WTC11 (cell line): ENCODE data around the gene UCK2. TPM values are rescaled to one million over a fixed set of nuclear protein-coding genes. Genes with fewer than 3 reads are reported as not detected.

Experiments
- ATAC-seq: fragments of 200-7000 bp; cut with Tn5 transposase; 2 replicates; pipeline ENCODE4 v1.10.0; 2021; ENCODE audit warnings: mild to moderate bottlenecking, moderate library complexity
- CTCF ChIA-PET: fragments of 300-600 bp; sonication (Branson Sonifier 250); formaldehyde crosslinking; loops from one replicate; lab custom pipeline; 2021; ENCODE audit warnings: antibody characterized with exemption; lab: Charles Lee
- POLR2A ChIA-PET: fragments of 350-600 bp; sonication (Branson Sonifier 250); formaldehyde crosslinking; loops from one replicate; lab custom pipeline; 2021; ENCODE audit warnings: antibody characterized with exemption; lab: Charles Lee
- DNase-seq: peaks from one replicate; pipeline ENCODE4 v3.0.0; 2021; ENCODE audit warnings: low spot score
- H3K27ac Mint-ChIP-seq: 2 replicates; pipeline ENCODE4 v1.8.0; 2021; ENCODE audit warnings: mixed read lengths
- H3K27me3 Mint-ChIP-seq: 2 replicates; pipeline ENCODE4 v1.8.0; 2021; ENCODE audit warnings: low read depth, mild to moderate bottlenecking, moderate library complexity, mixed read lengths
- H3K36me3 Mint-ChIP-seq: 2 replicates; pipeline ENCODE4 v1.8.0; 2021; ENCODE audit warnings: mixed read lengths
- H3K4me1 Mint-ChIP-seq: 2 replicates; pipeline ENCODE4 v1.8.0; 2022; ENCODE audit warnings: mixed read lengths
- H3K4me3 Mint-ChIP-seq: 2 replicates; pipeline ENCODE4 v1.8.0; 2021; ENCODE audit warnings: mild to moderate bottlenecking, moderate library complexity, mixed read lengths
- H3K9me3 Mint-ChIP-seq: 2 replicates; pipeline ENCODE4 v1.8.0; 2021; ENCODE audit warnings: mixed read lengths
- ATF3 ChIP-seq: sonication (generic); formaldehyde crosslinking; conservative IDR thresholded peaks from 2 replicates; pipeline ENCODE4 v1.8.1; 2022; ENCODE audit warnings: mild to moderate bottlenecking, missing genetic modification reagents
- CBFB ChIP-seq: sonication (generic); formaldehyde crosslinking; IDR thresholded peaks from 2 replicates; pipeline ENCODE4 v1.8.1; 2022; ENCODE audit warnings: mild to moderate bottlenecking, low read depth, missing genetic modification reagents
- CTCF ChIP-seq: fragments of 200-600 bp; IDR thresholded peaks from 2 replicates; pipeline ENCODE4 v1.8.0; 2022; ENCODE audit warnings: antibody characterized with exemption
- ETV6 ChIP-seq: sonication (generic); formaldehyde crosslinking; IDR thresholded peaks from 2 replicates; pipeline ENCODE4 v1.8.1; 2022; ENCODE audit warnings: mild to moderate bottlenecking, missing genetic modification reagents
- HMGA2 ChIP-seq: fragments of 250-450 bp; sonication (Bioruptor Pico); IDR thresholded peaks from 2 replicates; pipeline ENCODE4 v1.4.0; 2021; ENCODE audit warnings: mild to moderate bottlenecking, moderate library complexity
- IRF1 ChIP-seq: sonication (generic); formaldehyde crosslinking; IDR thresholded peaks from 2 replicates; pipeline ENCODE4 v1.8.0; 2023; ENCODE audit warnings: missing genetic modification reagents
- IRF2 ChIP-seq: sonication (generic); formaldehyde crosslinking; IDR thresholded peaks from 2 replicates; pipeline ENCODE4 v1.8.0; 2022; ENCODE audit warnings: low read depth, missing genetic modification reagents, borderline replicate concordance
- MAX ChIP-seq: sonication (generic); formaldehyde crosslinking; IDR thresholded peaks from 2 replicates; pipeline ENCODE4 v1.8.0; 2022; ENCODE audit warnings: mild to moderate bottlenecking, missing genetic modification reagents
- MXD4 ChIP-seq: fragments of 250-450 bp; sonication (Bioruptor Pico); IDR thresholded peaks from 2 replicates; pipeline ENCODE4 v1.8.0; 2021; ENCODE audit warnings: mild to moderate bottlenecking, moderate library complexity, borderline replicate concordance
- NFATC4 ChIP-seq: fragments of 250-450 bp; sonication (Bioruptor Pico); IDR thresholded peaks from 2 replicates; pipeline ENCODE4 v1.9.0; 2021; ENCODE audit warnings: mild to moderate bottlenecking
- NFYB ChIP-seq: sonication (generic); formaldehyde crosslinking; conservative IDR thresholded peaks from 2 replicates; pipeline ENCODE4 v1.8.0; 2022; ENCODE audit warnings: low read depth, missing genetic modification reagents
- NR2C2 ChIP-seq: sonication (generic); formaldehyde crosslinking; IDR thresholded peaks from 2 replicates; pipeline ENCODE4 v1.8.0; 2022; ENCODE audit warnings: mild to moderate bottlenecking, missing genetic modification reagents
- NR3C1 ChIP-seq: sonication (generic); formaldehyde crosslinking; conservative IDR thresholded peaks from 2 replicates; pipeline ENCODE4 v1.8.1; 2023; ENCODE audit warnings: low read depth, mild to moderate bottlenecking, missing genetic modification reagents
- PRDM15 ChIP-seq: sonication (generic); formaldehyde crosslinking; IDR thresholded peaks from 2 replicates; pipeline ENCODE4 v1.8.0; 2022; ENCODE audit warnings: missing genetic modification reagents
- RELA ChIP-seq: sonication (generic); formaldehyde crosslinking; IDR thresholded peaks from 2 replicates; pipeline ENCODE4 v1.8.1; 2022; ENCODE audit warnings: missing genetic modification reagents, mild to moderate bottlenecking, borderline replicate concordance
- TEAD4 ChIP-seq: sonication (generic); formaldehyde crosslinking; IDR thresholded peaks from 2 replicates; pipeline ENCODE4 v1.8.0; 2022; ENCODE audit warnings: mild to moderate bottlenecking, missing genetic modification reagents
- ZMAT4 ChIP-seq: fragments of 250-450 bp; sonication (Bioruptor Pico); IDR thresholded peaks from 2 replicates; pipeline ENCODE4 v1.9.0; 2021; ENCODE audit warnings: mild to moderate bottlenecking
- ZNF232 ChIP-seq: sonication (generic); formaldehyde crosslinking; IDR thresholded peaks from 2 replicates; pipeline ENCODE4 v1.8.0; 2022; ENCODE audit warnings: mild to moderate bottlenecking, missing genetic modification reagents
- ZNF281 ChIP-seq: sonication (generic); formaldehyde crosslinking; IDR thresholded peaks from 2 replicates; pipeline ENCODE4 v1.8.0; 2023; ENCODE audit warnings: mild to moderate bottlenecking, missing genetic modification reagents
- total RNA-seq: library from RNA; stranded (reverse); gene quantifications from 3 replicates; pipeline ENCODE4 v1.2.3, GENCODE V29; 2021

Gene UCK2
- total RNA-seq, 1 experiment from 2014 or later: 85.7 TPM

- no peak overlapping the region for H3K27ac Mint-ChIP-seq
- H3K4me3 Mint-ChIP-seq: no peak overlapping the region
- H3K27me3 Mint-ChIP-seq: no peaks in the 10 kb centered on the region
- no peak for TF ChIP-seq MAX
- no peak for TF ChIP-seq ATF3 (CRISPR knock-in tag)
- no peak for TF ChIP-seq ZMAT4 (CRISPR knock-in tag)
- no peak for TF ChIP-seq ETV6
- no peak for TF ChIP-seq PRDM15
- TF ChIP-seq IRF2 (CRISPR knock-in tag): no peak
- no peak for TF ChIP-seq ZNF281 (CRISPR knock-in tag)
- TF ChIP-seq HMGA2 (CRISPR knock-in tag): no peak
- TF ChIP-seq MXD4 (CRISPR knock-in tag): no peak
- TF ChIP-seq NFATC4: no peak
- no peak for TF ChIP-seq TEAD4
- TF ChIP-seq ZNF232 (CRISPR knock-in tag): no peak
- TF ChIP-seq NR3C1 (CRISPR knock-in tag): no peak
- TF ChIP-seq RELA: no peak
- no peak for TF ChIP-seq NFYB (CRISPR knock-in tag)
- TF ChIP-seq NR2C2: no peak
- TF ChIP-seq CBFB (CRISPR knock-in tag): no peak
- TF ChIP-seq CTCF: no peak
- no peak for TF ChIP-seq IRF1 (CRISPR knock-in tag)
- TF ChIP-seq, all 79 proteins: peak for 0
- Mint-ChIP-seq H3K36me3 (peaks cover 60% of the 10 kb centered on the region), H3K9me3 (no peaks in the 10 kb centered on the region), H3K4me1 (peaks cover 9% of the 10 kb centered on the region; the same call in 1 of the 2 replicates)
- ATAC-seq (no peak), DNase-seq (no peak)
- CTCF ChIA-PET: no interaction called here
- POLR2A ChIA-PET: no interaction called here
Observed at GRCh38 chr1:165902565-165902964, 75.2 kb downstream of the UCK2 start.
